Endothelial cell of umbilical vein (primary cell): ENCODE measurements around the gene KRTAP20-1. TPM values are rescaled to one million over a fixed set of nuclear protein-coding genes. Genes with fewer than 3 reads are reported as not detected.

Experiments used
- BruUV-seq: library from RNA; stranded (reverse); fragments of 400-500 nt; replicated peaks from 2 replicates; lab custom pipeline; 2021; lab: Mats Ljungman, UMichigan
- CTCF ChIA-PET: fragments of 300-600, 350-600 bp; sonication (Branson Sonifier 250); formaldehyde crosslinking; loops from one replicate; lab custom pipeline; 2021; ENCODE audit warnings: antibody characterized with exemption, inconsistent platforms; lab: Charles Lee
- POLR2A ChIA-PET: fragments of 300-600, 350-600 bp; sonication (Branson Sonifier 250); formaldehyde crosslinking; loops from one replicate; lab custom pipeline; 2021; ENCODE audit warnings: antibody characterized with exemption, inconsistent platforms; lab: Charles Lee
- DNase-seq: peaks from one replicate; pipeline ENCODE4 v3.0.0-alpha.2; 2011; ENCODE audit warnings: low read depth, low spot score
- FAIRE-seq: peaks from 2 replicates; lab custom pipeline; 2011; peaks lifted over from hg19 to GRCh38; lab: Jason Lieb, UNC
- H2AFZ ChIP-seq: 2 replicates; pipeline ENCODE4 v1.6.0; 2012; ENCODE audit warnings: low read depth, low read length, control low read depth, inconsistent platforms
- H3K27ac ChIP-seq: 2 replicates; pipeline ENCODE4 v1.5.1; 2011; ENCODE audit warnings: low read depth, mild to moderate bottlenecking, control low read depth, low read length, moderate library complexity; ENCODE audit not compliant: insufficient read depth
- H3K27me3 ChIP-seq, 2 experiments: 2 replicates each; pipeline versions ENCODE4 v1.6.0 to v1.6.1; 2011; ENCODE audit warnings: low read length in 2 of 2, mixed read lengths in 1 of 2; ENCODE audit not compliant: control insufficient read depth in 2 of 2, insufficient read depth in 2 of 2
- H3K36me3 ChIP-seq, 2 experiments: 2 replicates in 1 of 2; 3 replicates in 1 of 2; pipeline ENCODE4 v1.5.1; 2011; ENCODE audit warnings: low read length in 2 of 2, mild to moderate bottlenecking in 1 of 2, moderate library complexity in 1 of 2; ENCODE audit not compliant: control insufficient read depth in 2 of 2, insufficient read depth in 2 of 2; ENCODE audit errors: extremely low read depth in 1 of 2
- H3K4me1 ChIP-seq: 3 replicates; pipeline ENCODE4 v1.5.1; 2011; ENCODE audit warnings: mild to moderate bottlenecking, low read length; ENCODE audit not compliant: control insufficient read depth, insufficient read depth; ENCODE audit errors: extremely low read depth
- H3K4me2 ChIP-seq: 2 replicates; pipeline ENCODE4 v1.6.1; 2011; ENCODE audit warnings: low read length, control low read depth, mixed read lengths; ENCODE audit not compliant: insufficient read depth
- H3K4me3 ChIP-seq, 3 experiments: fragments of 200-600 bp in 1 of 3; sonication (generic), shearing (Covaris generic) in 1 of 3; replicated peaks in 1 of 3; 2 replicates each; pipeline ENCODE4 v1.5.1; 2011 to 2016; ENCODE audit warnings: control low read depth in 3 of 3, low read length in 3 of 3, mild to moderate bottlenecking in 2 of 3, inconsistent platforms in 1 of 3, low read depth in 1 of 3, moderate library complexity in 1 of 3; ENCODE audit not compliant: insufficient read depth in 1 of 3
- H3K79me2 ChIP-seq: 2 replicates; pipeline ENCODE4 v1.6.0; 2012; ENCODE audit warnings: low read length, inconsistent platforms; ENCODE audit not compliant: control insufficient read depth, insufficient read depth
- H3K9ac ChIP-seq: replicated peaks from 2 replicates; pipeline ENCODE3; 2011; ENCODE audit warnings: low read length, control low read depth; ENCODE audit not compliant: insufficient read depth; ENCODE audit errors: extremely low read depth
- H3K9me1 ChIP-seq: replicated peaks from 3 replicates; pipeline ENCODE4 v1.6.0; 2011; ENCODE audit warnings: mild to moderate bottlenecking, low read length; ENCODE audit not compliant: control insufficient read depth, insufficient read depth; ENCODE audit errors: extremely low read depth
- H3K9me3 ChIP-seq: replicated peaks from 2 replicates; pipeline ENCODE4 v1.5.1; 2012; ENCODE audit warnings: low read length, inconsistent platforms; ENCODE audit not compliant: control insufficient read depth, insufficient read depth
- H4K20me1 ChIP-seq: replicated peaks from 2 replicates; pipeline ENCODE3; 2011; ENCODE audit warnings: mild to moderate bottlenecking, low read length; ENCODE audit not compliant: control insufficient read depth, insufficient read depth; ENCODE audit errors: extremely low read depth
- EZH2 ChIP-seq: IDR thresholded peaks from 2 replicates; pipeline ENCODE4 v1.6.1; 2012; ENCODE audit warnings: borderline replicate concordance, low read depth, mild to moderate bottlenecking, moderate library complexity, low read length, inconsistent platforms; ENCODE audit not compliant: severe bottlenecking
- FOS ChIP-seq: IDR thresholded peaks from 2 replicates; pipeline ENCODE4 v1.6.1; 2011; ENCODE audit warnings: mild to moderate bottlenecking, low read length, moderate library complexity, borderline replicate concordance; ENCODE audit not compliant: insufficient read depth
- GATA2 ChIP-seq: IDR thresholded peaks from 2 replicates; pipeline ENCODE4 v1.7.0; 2011; ENCODE audit warnings: low read depth, mild to moderate bottlenecking, moderate library complexity, mixed read lengths, low read length; ENCODE audit not compliant: insufficient read length, insufficient read depth
- JUN ChIP-seq: IDR thresholded peaks from 2 replicates; pipeline ENCODE4 v1.6.1; 2011; ENCODE audit warnings: borderline replicate concordance, low read depth; ENCODE audit not compliant: insufficient read length, insufficient read depth
- MAX ChIP-seq: IDR thresholded peaks from 2 replicates; pipeline ENCODE4 v1.6.1; 2011; ENCODE audit not compliant: insufficient read depth, insufficient read length
- MYC ChIP-seq: IDR thresholded peaks from one replicate; pipeline ENCODE4 v1.6.1; 2011; ENCODE audit warnings: mild to moderate bottlenecking, low read depth, low read length
- POLR2A ChIP-seq: IDR thresholded peaks from 2 replicates; pipeline ENCODE4 v1.6.1; 2012; ENCODE audit warnings: low read depth, mild to moderate bottlenecking, control low read depth, low read length
- POLR2AphosphoS5 ChIP-seq: IDR thresholded peaks from 2 replicates; pipeline ENCODE4 v1.6.1; 2012; ENCODE audit warnings: low read depth, mild to moderate bottlenecking, control low read depth, low read length, moderate library complexity; ENCODE audit not compliant: insufficient read depth
- dilution Hi-C: fragments of 300-500 bp; cut with MboI; formaldehyde crosslinking; loops from one replicate; pipeline ENCODE4 v1.15.0; 2019; ENCODE audit warnings: low sequenced_read_pairs; ENCODE audit not compliant: extremely low pct_ligation_motif_present
- intact Hi-C: fragments of 100-400 bp; cut with micrococcal nuclease; formaldehyde crosslinking; loops from one replicate; pipeline ENCODE4 v1.10.0; 2022
- polyA plus RNA-seq, 4 experiments: library from polyadenylated mRNA; depleted of rRNA in 3 of 4; stranded (reverse) in 3 of 4; unstranded in 1 of 4; fragments of >200 nt; gene quantifications; 2 replicates each; pipeline versions ENCODE4 v1.2.1 to v1.2.3, GENCODE V29; 2011 to 2012; ENCODE audit warnings: missing spikeins in 1 of 4
- total RNA-seq: library from RNA; stranded (reverse); gene quantifications from 2 replicates; pipeline ENCODE4 v1.2.3, GENCODE V29; 2021
- TF ChIP-seq, protein P1 (sequence below), 2 donors: IDR thresholded peaks; 1 replicate in 1 of 2; 2 replicates in 1 of 2; pipeline ENCODE4 v1.5.1; 2011; ENCODE audit warnings: low read length in 2 of 2, mild to moderate bottlenecking in 2 of 2, moderate library complexity in 2 of 2, control low read depth in 1 of 2, inconsistent platforms in 1 of 2, low read depth in 1 of 2; ENCODE audit not compliant: insufficient read depth in 1 of 2; ENCODE audit errors: extremely low read depth in 1 of 2

The KRTAP20-1 gene
- total and polyA plus RNA-seq, 2 donors (not counting 3 experiments of a cell fraction or from before 2014, with no cell fraction given), result not detected

- no peaks in the 10 kb centered on the region for H4K20me1 ChIP-seq
- H3K4me2 ChIP-seq, result no peak within 1 kb of the TSS
- no peaks in the 10 kb centered on the region for H3K27me3 ChIP-seq
- peaks cover 6% of the 10 kb centered on the region for H3K9me3 ChIP-seq
- DNase-seq (no peak), FAIRE-seq (no peak)
- ChIA-PET CTCF (no interaction called here), POLR2A (no interaction called here)
- no peaks in the 10 kb centered on the region for H3K79me2 ChIP-seq
- H3K4me3 ChIP-seq, result no peak within 1 kb of the TSS
- intact Hi-C loops (no loop called here), dilution Hi-C loops (no loop called here)
- no peak within 1 kb of the TSS for H2AFZ ChIP-seq
- TF ChIP-seq POLR2A, result no peak
- no peak for TF ChIP-seq MYC
- TF ChIP-seq MAX, result no peak
- TF ChIP-seq, protein P1, sequence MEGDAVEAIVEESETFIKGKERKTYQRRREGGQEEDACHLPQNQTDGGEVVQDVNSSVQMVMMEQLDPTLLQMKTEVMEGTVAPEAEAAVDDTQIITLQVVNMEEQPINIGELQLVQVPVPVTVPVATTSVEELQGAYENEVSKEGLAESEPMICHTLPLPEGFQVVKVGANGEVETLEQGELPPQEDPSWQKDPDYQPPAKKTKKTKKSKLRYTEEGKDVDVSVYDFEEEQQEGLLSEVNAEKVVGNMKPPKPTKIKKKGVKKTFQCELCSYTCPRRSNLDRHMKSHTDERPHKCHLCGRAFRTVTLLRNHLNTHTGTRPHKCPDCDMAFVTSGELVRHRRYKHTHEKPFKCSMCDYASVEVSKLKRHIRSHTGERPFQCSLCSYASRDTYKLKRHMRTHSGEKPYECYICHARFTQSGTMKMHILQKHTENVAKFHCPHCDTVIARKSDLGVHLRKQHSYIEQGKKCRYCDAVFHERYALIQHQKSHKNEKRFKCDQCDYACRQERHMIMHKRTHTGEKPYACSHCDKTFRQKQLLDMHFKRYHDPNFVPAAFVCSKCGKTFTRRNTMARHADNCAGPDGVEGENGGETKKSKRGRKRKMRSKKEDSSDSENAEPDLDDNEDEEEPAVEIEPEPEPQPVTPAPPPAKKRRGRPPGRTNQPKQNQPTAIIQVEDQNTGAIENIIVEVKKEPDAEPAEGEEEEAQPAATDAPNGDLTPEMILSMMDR (IDR thresholded peaks at IDR 0.05; ENCODE audit: extremely low read depth in 1 of 2, insufficient read depth in 1 of 2, low read depth in 1 of 2, low read length in 2 of 2), result no peak
- TF ChIP-seq EZH2, result no peak
- TF ChIP-seq FOS, result no peak
- no peak for TF ChIP-seq JUN
- no peak for TF ChIP-seq GATA2
- no peak for TF ChIP-seq POLR2AphosphoS5
- no peak within 1 kb of the TSS for H3K9ac ChIP-seq
- no peaks in the 10 kb centered on the region for H3K9me1 ChIP-seq
- H3K36me3 ChIP-seq, result no peaks in the 10 kb centered on the region
- BruUV-seq, result no TSS peak
- no peak within 1 kb of the TSS for H3K27ac ChIP-seq
- no peaks in the 10 kb centered on the region for H3K4me1 ChIP-seq
These were observed 24.1 kb upstream of the KRTAP20-1 start, which contains the start of gene KRTAP6-3 for GRCh38 chr21:30592140-30592539. TSS of gene KRTAP6-3 (plus strand) at chr21:30592440. CDS start at chr21:30592446, 6 bp downstream.
